Hematopoietic multipotent progenitor cell treated with erythropoietin and hydrocortisone succinate and interleukin-3 and kit ligand, for 4 days (in vitro differentiated cells): ENCODE results near the gene NAT16.
"Not testable (repeated sequence)": the region's sequence is repeated elsewhere in the genome, so short reads cannot be mapped to it uniquely, and the experiment has no call there.

Source experiments
- DNase-seq: peaks from one replicate; pipeline ENCODE4 v3.0.0-alpha.2; 2015

NAT16 gene

DNA sequence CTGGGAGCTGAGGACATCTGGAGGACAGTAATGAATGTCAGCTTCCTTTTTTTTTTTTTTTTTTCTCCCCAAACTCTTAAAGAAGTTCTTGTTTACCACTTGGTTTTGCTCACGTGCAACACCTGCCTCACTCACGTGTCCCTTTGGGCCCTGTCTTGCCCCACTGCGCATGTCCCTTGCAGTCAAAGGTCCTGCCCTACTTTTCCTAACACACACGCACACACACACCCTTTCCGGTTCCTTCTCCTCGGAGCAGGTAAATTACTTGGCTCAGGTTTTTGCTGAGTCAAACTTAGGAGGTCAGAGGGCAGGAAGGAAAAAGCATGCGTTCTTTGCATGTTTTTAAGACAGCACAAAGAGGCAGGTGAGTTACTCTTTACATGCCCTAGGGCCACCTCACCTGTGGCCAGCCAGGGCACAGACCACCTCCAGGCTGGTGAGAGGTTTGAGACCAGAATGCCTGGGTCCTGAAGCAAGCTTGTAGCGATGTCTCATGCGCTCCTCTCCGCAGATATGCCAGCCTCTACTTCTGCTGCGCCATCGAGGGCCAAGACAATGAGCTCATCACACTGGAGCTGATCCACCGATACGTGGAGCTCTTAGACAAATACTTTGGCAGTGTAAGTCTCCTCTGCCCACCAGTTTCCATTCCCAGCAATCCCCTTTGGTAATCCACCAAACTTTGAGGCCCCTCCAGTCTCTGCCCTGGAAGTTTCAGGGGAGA is 23.1 kb downstream of the NAT16 start:
- DNase-seq = no peak

DNA sequence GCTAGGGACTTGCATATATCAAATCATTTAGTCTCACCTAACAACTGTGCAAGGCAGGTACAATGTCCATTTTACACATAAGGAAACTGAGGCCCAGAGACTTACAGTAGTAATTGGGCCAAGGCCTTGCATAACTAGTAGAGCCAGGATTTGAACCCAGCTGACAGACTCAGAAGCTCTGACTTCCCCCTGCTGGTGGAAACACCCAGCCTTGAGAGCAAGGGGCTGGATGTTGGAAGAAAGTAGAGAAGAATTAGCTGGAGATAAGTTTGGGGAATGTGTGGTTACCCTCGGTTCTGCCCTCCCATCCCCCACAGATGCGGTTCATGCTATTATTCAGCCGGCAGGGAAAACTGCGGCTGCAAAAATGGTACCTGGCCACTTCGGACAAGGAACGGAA is 23.8 kb downstream of the NAT16 start:
- DNase-seq = peak; percentile 42

DNA sequence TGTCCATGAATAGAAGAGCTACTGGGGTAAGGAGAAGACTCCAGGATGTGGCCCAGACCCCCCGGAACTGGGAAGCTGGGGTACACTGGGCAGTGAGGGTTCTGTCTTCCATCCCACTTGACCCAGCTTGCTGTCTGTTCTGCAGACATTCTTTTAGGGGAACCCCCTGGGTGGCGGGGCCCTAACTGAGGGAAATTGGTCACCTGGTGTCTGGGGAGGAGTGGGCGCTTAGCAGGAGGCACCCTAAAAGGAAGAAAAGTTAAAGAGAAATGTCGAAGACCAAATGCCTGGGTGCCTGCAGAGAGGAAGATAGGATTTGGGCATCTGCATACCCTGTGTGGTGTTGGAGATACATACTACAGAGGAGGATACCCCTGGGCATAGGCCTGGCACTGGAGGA is 24.8 kb downstream of the NAT16 start:
- DNase-seq = no peak

DNA sequence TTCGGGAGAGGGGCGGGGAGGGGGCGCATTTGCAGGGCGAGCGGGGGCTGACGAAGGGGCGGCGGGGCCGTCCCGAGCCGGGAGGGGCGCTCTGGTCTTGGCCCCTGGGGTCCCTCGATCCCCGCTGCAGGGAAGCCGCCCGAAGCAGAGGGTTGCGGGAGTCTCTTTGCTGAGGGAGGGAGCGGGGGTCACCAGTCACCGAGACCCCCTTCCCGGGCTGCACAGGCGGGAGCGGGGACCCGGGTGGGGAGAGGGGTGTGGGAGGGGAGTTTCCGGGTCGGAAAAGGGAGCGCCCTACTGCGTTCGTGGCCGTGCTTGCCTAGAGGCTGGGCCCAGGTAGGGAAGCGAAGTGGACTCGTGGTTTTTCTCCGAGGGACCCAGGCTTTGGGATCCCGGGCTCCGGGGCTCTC is 25.4 kb downstream of the NAT16 start:
- DNase-seq = no peak

DNA sequence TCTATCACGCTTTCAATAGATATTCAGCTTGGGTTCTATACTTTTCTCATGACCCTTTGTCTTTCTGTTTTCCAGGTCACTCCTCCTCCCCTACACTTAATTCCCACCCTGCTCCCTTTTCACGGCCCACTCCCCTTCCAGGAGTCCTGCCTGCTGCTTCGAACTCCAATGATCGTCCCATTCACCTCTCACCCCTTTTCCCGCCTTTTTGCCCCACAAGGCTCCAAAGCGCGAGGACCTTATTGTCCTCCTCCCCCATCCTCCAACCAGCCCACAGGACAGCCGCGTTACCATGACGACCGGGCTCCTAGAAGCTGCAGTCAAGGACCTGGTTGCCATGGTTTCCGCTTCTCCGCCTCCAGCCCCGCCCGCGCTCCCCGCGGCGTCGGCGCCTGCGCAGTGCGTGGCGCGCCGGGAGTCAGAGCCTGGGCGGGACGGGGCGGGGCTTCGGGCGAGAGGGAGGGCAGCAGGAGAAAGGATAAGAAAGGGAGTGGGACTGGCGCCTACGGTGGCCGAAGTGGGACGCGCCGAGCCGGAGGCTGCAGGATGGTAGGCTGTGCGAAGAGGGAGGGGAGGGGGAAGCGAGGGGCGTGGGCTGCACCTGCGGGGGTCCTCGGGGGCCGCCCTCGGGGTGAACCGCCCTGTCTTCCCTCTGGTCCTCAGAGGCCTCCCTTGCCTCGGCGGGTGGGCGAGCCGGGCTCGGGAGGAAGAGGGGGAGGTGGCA is 26.0 kb downstream of the NAT16 start, which contains the start of gene AP1S1:
Gene AP1S1, plus strand, starts transcription at position 508 of the 724 bp plus-strand sequence. Its CDS starts 39 bp downstream, at position 547.
- peak; percentile 97 for DNase-seq

DNA sequence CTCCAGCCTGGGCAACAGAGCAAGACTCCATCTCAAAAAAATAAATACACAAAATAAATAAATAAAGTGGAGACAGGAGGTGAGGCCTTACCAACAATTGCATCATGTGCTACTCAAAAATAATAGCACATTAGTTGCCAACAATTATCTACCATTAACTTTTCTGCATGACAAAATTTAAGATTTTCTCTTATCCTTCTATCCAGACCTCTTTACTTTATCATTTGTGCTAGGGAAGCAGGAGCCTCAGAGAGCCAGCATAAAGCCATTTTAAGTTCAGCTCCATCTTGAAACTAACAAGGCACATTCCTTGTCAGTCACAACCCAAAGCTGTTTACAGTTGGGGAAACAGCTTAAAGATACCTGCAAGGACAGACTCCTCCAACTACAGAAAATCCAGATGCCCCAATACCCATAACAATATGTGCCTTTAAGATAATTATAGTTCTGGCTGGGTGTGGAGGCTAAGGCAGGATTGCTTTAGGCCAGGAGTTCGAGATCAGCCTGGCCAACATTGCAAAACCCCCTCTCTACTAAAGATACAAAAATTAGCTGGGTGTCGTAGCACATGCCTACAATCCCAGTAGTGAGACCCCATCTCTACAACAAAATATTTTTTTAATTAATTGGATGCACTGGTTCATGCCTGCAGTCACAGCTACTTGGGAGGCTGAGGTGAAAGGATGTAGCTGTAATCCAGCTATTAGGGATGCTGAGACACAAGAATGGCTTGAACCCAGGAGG is 28.0 kb downstream of the NAT16 start:
- no peak for DNase-seq

DNA sequence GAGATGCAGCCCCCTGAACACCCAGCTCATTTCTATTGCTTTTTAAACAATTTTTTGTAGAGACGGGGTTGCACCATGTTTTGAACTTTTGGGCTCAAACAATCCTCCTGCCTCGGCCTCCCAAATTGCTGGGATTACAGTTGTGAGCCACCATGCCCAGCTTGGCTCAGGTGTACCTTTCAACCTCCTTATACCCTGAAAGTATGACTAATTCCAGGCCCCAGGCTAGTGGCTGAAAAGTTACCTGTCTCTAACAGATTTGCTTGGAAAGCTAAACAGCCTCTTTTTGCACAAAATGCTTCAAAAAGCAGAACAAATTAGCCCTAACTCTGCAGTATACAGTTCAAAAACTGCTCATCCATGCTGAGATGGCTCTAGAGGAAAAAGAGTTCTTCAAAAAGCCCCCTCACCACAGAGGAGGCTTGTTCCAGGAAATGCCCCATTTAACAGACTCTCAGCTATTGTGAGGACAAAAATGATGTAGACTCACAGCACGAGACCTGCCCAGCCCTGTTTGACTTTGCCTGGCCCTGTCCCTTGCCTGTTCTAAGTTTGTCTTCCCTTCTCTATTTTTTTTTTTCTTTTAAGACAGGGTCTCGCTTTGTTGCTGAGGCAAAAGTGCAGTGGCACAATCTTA is 39.2 kb downstream of the NAT16 start:
- DNase-seq = no peak

DNA sequence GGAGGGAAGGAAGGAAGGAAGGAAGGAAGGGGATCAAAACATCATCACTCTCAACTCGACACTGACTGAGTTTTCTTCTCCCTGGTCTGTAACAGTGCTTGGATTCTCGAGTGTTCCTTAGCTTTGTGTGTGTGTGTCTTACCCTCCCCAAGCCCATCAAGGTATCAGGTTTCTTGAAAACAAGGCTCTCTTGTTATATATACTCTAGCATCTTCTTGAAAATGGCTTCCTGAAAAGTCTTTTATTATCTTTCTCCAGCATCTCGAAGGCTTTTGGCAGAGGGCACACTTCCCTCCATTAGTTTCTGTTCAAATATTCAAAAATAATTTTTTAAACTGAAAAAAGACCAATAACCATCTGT is 39.8 kb downstream of the NAT16 start:
- DNase-seq = no peak

DNA sequence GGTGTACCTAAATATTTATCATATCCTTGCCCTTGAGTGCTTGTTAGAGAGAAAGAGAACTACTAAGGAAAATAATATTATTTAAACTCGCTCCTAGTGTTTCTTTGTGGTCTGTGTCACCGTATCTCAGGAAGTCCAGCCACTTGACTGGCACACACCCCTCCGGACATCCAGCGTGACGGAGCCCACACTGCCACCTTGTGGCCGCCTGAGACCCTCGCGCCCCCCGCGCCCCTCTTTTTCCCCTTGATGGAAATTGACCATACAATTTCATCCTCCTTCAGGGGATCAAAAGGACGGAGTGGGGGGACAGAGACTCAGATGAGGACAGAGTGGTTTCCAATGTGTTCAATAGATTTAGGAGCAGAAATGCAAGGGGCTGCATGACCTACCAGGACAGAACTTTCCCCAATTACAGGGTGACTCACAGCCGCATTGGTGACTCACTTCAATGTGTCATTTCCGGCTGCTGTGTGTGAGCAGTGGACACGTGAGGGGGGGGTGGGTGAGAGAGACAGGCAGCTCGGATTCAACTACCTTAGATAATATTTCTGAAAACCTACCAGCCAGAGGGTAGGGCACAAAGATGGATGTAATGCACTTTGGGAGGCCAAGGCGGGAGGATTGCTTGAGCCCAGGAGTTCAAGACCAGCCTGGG is 41.8 kb downstream of the NAT16 start:
- peak; percentile 98 for DNase-seq

DNA sequence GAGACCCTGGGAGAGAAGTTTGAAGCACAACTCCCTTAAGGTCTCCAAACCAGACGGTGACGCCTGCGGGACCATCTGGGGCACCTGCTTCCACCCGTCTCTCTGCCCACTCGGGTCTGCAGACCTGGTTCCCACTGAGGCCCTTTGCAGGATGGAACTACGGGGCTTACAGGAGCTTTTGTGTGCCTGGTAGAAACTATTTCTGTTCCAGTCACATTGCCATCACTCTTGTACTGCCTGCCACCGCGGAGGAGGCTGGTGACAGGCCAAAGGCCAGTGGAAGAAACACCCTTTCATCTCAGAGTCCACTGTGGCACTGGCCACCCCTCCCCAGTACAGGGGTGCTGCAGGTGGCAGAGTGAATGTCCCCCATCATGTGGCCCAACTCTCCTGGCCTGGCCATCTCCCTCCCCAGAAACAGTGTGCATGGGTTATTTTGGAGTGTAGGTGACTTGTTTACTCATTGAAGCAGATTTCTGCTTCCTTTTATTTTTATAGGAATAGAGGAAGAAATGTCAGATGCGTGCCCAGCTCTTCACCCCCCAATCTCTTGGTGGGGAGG is 42.4 kb downstream of the NAT16 start:
- no peak for DNase-seq

DNA sequence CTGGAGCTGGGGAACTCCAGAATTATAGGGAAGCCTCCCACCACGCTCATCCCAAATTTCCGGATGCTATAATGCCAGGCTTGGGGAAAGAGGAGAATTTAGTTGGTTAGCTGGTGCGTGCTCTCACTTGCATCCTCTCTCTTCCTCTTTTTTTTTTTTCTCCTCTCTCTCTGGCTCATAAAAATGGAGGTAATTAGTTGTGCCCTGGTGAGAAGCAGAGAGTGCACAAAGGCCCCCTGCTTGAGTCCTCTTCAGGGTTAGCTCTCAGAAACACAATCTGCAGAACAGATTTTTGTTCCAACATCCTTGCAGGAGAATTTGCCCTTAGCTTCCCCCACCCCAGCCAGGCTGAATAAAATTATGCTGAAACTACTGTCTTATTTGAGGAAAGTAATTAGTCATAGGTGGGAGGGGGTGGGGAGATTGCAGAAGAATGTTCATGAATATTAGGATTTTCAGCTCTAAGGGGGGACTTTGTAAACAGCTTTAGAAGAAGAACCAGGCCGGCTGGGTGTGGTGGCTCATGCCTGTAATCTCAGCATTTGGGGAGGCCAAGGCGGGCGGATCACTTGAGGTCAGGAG is 45.6 kb downstream of the NAT16 start:
- DNase-seq = peak; percentile 32

DNA sequence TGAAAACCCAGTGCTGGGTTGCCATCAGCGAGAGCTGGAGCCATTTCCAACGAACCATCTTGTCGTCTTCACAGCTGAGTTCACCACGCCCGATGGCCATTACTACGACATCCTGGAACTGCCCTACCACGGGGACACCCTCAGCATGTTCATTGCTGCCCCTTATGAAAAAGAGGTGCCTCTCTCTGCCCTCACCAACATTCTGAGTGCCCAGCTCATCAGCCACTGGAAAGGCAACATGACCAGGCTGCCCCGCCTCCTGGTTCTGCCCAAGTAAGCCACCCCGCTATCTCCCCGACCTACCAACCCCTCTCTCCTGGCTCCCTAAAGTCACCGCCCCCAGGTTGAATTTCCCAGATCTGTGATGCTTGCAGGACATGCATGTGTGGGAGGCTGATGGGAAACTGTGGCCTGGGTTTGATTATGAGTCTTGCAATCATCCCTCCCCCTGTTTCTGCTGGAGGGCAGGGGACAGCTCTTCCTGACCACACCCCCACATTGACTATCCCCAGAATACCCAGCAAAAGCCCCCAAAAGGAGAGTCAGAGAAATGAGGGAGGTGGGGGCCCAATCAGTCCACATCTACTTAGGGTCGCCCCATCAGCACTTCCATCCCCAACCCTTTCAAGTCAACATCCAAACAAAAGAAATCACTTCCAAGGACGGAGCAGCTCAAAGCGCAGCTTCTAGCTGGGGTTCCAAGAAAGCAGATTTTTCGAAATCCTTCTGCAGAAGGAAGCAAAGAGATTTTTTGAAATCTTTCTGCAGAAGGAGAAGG is 46.3 kb downstream of the NAT16 start:
- no peak for DNase-seq

DNA sequence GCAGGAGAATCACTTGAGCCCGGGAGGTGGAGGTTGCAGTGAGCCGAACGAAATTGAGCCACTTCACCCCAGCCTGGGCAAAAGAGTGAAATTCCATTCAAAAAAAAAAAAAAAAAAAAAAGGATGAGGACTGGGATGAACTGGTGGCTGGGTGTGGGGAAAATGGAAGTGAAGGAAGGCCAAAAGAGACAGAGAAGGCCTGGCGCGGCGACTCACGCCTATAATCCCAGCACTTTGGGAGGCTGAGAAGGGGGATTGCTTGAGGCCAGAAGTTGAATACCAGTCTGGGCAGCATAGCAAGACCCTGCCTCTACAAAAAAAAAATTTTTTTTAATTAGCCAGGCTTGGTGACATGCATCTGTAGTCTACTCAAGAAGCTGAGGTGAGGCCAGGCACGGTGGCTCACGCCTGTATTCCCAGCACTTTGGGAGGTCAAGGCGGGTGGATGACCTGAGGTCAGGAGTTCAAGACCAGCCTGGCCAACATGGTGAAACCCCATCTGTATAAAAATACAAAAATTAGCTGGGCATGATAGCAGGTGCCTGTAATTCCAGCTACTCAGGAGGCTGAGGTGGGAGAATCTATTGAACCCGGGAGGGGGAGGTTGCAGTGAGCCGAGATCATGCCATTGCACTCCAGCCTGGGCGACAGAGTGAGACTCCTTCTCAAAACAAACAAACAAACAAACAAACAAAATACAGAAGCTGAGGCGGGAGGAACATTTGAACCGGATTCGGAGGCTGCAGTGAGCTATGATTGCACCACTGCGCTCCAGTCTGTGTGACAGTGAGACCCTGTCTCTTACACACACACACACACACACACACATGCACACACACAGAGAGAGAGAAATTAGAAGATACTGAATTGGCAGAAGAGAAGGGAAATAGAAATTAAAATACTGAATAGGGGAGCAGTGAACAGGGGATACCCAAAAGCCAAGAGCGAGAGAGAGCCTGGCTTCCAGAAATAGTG is 47.2 kb downstream of the NAT16 start:
- DNase-seq = not testable (repeated sequence)

DNA sequence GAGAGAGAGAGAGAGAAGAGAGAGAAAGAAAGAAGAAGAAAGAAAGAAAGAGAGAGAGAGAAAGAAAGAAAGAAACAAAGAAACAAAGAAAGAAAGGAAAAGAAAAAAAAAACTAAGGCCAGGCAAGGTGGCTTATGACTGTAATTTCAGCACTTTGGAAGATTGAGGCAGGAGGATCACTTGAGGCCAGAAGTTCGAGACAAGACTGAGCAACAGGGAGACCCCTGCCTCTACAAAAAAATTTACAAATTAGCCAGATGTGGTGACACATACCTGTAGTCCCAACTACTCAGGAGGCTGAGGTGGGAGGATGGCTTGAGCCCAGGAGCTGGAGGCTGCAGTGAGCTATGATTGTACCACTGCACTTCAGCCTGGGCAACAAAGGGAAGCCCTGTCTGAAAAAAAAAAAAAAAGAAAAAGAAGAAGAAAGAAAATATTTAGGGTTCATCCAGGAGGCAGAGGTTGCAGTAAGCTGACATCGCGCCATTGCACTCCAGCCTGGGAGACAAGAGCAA is 50.4 kb downstream of the NAT16 start:
- no peak for DNase-seq

DNA sequence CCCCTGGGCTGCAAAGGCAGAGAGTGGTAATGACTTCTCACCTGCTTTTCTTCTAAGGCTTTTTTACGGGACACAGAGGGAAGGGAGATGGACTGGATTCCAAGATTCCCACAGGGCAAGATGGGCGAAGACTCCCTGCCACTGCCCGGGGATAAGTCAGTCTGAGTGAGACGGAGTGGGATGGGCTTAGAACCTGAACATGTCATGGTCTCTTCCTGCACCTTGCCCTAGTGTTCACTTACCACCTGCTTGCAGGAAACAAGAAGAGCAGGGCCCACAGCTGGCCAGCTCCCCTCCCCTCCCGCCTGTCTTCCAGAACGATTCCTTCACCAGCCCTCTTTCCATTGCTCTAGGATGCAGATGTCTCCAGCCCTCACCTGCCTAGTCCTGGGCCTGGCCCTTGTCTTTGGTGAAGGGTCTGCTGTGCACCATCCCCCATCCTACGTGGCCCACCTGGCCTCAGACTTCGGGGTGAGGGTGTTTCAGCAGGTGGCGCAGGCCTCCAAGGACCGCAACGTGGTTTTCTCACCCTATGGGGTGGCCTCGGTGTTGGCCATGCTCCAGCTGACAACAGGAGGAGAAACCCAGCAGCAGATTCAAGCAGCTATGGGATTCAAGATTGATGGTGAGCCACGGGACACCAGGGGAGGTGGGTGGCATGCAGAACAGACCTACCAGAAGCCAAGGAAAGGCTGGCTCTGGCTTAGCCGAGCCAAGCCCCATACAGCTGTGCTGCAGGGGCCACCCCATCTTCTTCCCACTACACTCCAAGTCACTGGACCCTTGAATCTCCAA is 51.9 kb downstream of the NAT16 start:
- no peak for DNase-seq

DNA sequence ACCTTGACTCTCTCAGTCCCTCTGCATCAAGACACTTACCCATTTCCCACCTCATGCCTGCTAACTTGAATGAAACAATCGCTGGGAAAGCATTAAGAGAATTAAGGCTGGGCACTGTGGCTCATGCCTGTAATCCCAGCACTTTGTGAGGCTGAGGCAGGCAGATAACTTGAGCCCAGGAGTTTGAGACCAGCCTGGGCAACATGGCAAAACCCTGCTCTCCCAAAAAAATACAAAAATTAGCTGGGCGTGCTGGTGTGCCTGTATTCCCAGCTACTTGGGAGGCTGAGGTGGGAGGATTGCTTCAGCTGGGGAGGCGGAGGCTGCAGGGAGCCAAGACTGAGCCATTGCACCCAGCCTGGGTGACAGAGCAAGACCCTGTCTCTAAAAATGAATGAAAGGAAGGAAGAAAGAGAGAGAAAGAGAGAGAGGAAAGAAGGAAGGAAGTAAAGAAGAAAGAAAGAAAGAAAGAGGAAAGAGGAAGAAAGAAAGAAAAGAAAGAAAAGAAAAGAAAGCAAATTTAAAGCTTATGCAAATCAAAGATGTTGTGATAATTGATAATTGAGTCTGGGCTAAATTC is 52.5 kb downstream of the NAT16 start:
- DNase-seq = no peak

DNA sequence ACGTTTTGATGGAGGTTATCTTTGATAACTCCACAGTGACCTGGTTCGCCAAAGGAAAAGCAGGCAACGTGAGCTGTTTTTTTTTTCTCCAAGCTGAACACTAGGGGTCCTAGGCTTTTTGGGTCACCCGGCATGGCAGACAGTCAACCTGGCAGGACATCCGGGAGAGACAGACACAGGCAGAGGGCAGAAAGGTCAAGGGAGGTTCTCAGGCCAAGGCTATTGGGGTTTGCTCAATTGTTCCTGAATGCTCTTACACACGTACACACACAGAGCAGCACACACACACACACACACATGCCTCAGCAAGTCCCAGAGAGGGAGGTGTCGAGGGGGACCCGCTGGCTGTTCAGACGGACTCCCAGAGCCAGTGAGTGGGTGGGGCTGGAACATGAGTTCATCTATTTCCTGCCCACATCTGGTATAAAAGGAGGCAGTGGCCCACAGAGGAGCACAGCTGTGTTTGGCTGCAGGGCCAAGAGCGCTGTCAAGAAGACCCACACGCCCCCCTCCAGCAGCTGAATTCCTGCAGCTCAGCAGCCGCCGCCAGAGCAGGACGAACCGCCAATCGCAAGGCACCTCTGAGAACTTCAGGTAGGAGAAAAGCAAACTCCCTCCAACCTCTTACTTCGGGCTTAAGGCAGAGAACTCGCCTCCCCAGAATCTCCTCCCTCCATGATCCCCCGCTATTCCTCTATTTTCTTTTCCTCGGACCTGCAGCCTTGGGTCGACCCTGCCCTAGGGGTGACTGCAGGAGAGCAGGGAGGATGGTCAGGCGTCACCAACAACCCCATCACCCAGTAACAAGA is 53.2 kb downstream of the NAT16 start, which contains the start of gene SERPINE1:
Gene SERPINE1, plus strand, starts transcription at position 454 of the 809 bp plus-strand sequence. CDS start 1,290 bp downstream, outside the sequence.
- DNase-seq = peak; percentile 94
